Endodermal cell (in vitro differentiated cells): ENCODE results near the gene HIBADH. TPM values are rescaled to one million over a fixed set of nuclear protein-coding genes. Genes with fewer than 3 reads are reported as not detected.
A peak's percentile ranks its signal among the peaks of the same experiment; 100 is the strongest.
"Not testable (repeated sequence)": the region's sequence is repeated elsewhere in the genome, so short reads cannot be mapped to it uniquely, and the experiment has no call there.

Experiments
- DNase-seq: peaks from one replicate; pipeline ENCODE4 v3.0.0-alpha.2; 2017
- H3K27ac ChIP-seq: 2 replicates; pipeline ENCODE4 v1.5.1; 2013; ENCODE audit warnings: mild to moderate bottlenecking, low read depth, low read length, moderate library complexity
- H3K27me3 ChIP-seq: 2 replicates; pipeline ENCODE4 v1.6.1; 2013; ENCODE audit warnings: mild to moderate bottlenecking, low read length, moderate library complexity; ENCODE audit not compliant: insufficient read depth, control insufficient read depth, poor library complexity, severe bottlenecking
- H3K36me3 ChIP-seq: 2 replicates; pipeline ENCODE4 v1.7.0; 2013; ENCODE audit warnings: mild to moderate bottlenecking, low read length, moderate library complexity; ENCODE audit not compliant: control insufficient read depth, insufficient read depth
- H3K4me1 ChIP-seq: one replicate; pipeline ENCODE4 v1.7.0; 2013; ENCODE audit warnings: low read length; ENCODE audit not compliant: control insufficient read depth, insufficient read depth
- H3K4me3 ChIP-seq: 2 replicates; pipeline ENCODE4 v1.5.1; 2013; ENCODE audit warnings: mild to moderate bottlenecking, low read length, moderate library complexity
- H3K9ac ChIP-seq: 2 replicates; pipeline ENCODE4 v1.6.1; 2013; ENCODE audit warnings: mild to moderate bottlenecking, low read length, moderate library complexity; ENCODE audit not compliant: poor library complexity, severe bottlenecking; ENCODE audit errors: extremely low read depth
- H3K9me3 ChIP-seq: 2 replicates; pipeline ENCODE4 v1.6.1; 2013; ENCODE audit warnings: mild to moderate bottlenecking, low read length, moderate library complexity; ENCODE audit not compliant: control insufficient read depth
- H3K27ac Mint-ChIP-seq: 2 replicates; pipeline ENCODE4 v1.8.0; 2020; ENCODE audit warnings: mixed read lengths
- H3K27me3 Mint-ChIP-seq: 2 replicates; pipeline ENCODE4 v1.8.0; 2021; ENCODE audit warnings: mild to moderate bottlenecking, mixed read lengths; ENCODE audit not compliant: insufficient read depth
- H3K36me3 Mint-ChIP-seq: 2 replicates; pipeline ENCODE4 v1.8.0; 2020; ENCODE audit warnings: low read depth, mixed read lengths
- H3K4me1 Mint-ChIP-seq: 2 replicates; pipeline ENCODE4 v1.8.0; 2020; ENCODE audit warnings: mixed read lengths
- H3K4me3 Mint-ChIP-seq: 2 replicates; pipeline ENCODE4 v1.8.0; 2020; ENCODE audit warnings: mild to moderate bottlenecking, moderate library complexity, mixed read lengths
- H3K9me3 Mint-ChIP-seq: 2 replicates; pipeline ENCODE4 v1.8.0; 2020; ENCODE audit warnings: mild to moderate bottlenecking, mixed read lengths
- WGBS, 2 experiments: methylation state at CpG; one replicate each; pipeline versions ENCODE4 v1.1.5 to v1.1.7; 2013; ENCODE audit warnings: missing lambda C conversion rate in 2 of 2, mixed read lengths in 1 of 2; ENCODE audit not compliant: insufficient coverage in 1 of 2, insufficient read length in 1 of 2; 5-methylcytosine and 5-hydroxymethylcytosine counted together
- total RNA-seq, 2 donors: library from RNA; stranded (reverse); fragmentation: NEBNext Ultra II Directional in 1 of 2; extraction: Animal tissue kit (Norgen Biotek cat#: 25700) in 1 of 2; gene quantifications; 2 replicates in 1 of 2; 3 replicates in 1 of 2; pipeline ENCODE4 v1.2.1, GENCODE V29; 2021
- TF ChIP-seq, protein P1 (sequence below): fragments of 200-600 bp; sonication (generic); conservative IDR thresholded peaks from 2 replicates; pipeline ENCODE4 v1.5.0; 2021; ENCODE audit warnings: antibody characterized with exemption, mild to moderate bottlenecking

The HIBADH gene
- total RNA-seq, 2 donors from 2014 or later: 48.3 to 78.1 TPM

GRCh38 chr7:27510541-27510940 is 152.1 kb downstream of the HIBADH start:
- WGBS, 2 experiments: 57 to 80% methylated on average over 2 of the region's 2 CpGs
- H3K36me3 Mint-ChIP-seq: peaks cover 11% of the 10 kb centered on the region
- DNase-seq: no peak
- H3K4me1 Mint-ChIP-seq: peaks cover 21% of the 10 kb centered on the region
- Histone ChIP-seq H3K27me3 (no peaks in the 10 kb centered on the region), H3K4me3 (no peak overlapping the region), H3K27ac (no peak overlapping the region), H3K36me3 (no peaks in the 10 kb centered on the region), H3K9ac (no peak overlapping the region), H3K4me1 (peaks cover 5% of the 10 kb centered on the region), H3K9me3 (no peaks in the 10 kb centered on the region)
- H3K27me3 Mint-ChIP-seq: no peaks in the 10 kb centered on the region
- no peak overlapping the region for H3K4me3 Mint-ChIP-seq
- peaks cover 19% of the 10 kb centered on the region for H3K9me3 Mint-ChIP-seq
- no peak overlapping the region for H3K27ac Mint-ChIP-seq
- TF ChIP-seq, protein P1, sequence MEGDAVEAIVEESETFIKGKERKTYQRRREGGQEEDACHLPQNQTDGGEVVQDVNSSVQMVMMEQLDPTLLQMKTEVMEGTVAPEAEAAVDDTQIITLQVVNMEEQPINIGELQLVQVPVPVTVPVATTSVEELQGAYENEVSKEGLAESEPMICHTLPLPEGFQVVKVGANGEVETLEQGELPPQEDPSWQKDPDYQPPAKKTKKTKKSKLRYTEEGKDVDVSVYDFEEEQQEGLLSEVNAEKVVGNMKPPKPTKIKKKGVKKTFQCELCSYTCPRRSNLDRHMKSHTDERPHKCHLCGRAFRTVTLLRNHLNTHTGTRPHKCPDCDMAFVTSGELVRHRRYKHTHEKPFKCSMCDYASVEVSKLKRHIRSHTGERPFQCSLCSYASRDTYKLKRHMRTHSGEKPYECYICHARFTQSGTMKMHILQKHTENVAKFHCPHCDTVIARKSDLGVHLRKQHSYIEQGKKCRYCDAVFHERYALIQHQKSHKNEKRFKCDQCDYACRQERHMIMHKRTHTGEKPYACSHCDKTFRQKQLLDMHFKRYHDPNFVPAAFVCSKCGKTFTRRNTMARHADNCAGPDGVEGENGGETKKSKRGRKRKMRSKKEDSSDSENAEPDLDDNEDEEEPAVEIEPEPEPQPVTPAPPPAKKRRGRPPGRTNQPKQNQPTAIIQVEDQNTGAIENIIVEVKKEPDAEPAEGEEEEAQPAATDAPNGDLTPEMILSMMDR: no peak

GRCh38 chr7:27501879-27502278 is 160.8 kb downstream of the HIBADH start:
- H3K4me3 Mint-ChIP-seq, H3K4me3 ChIP-seq, H3K27me3 ChIP-seq, H3K4me1 Mint-ChIP-seq, H3K4me1 ChIP-seq, DNase-seq, H3K27ac ChIP-seq, H3K36me3 ChIP-seq, H3K27me3 Mint-ChIP-seq, H3K27ac Mint-ChIP-seq, H3K36me3 Mint-ChIP-seq, H3K9me3 ChIP-seq, H3K9ac ChIP-seq: not testable (repeated sequence)
- 80 to 97% methylated on average over 1 to 2 of the region's 2 CpGs for WGBS, 2 experiments
- peaks cover 18% of the 10 kb centered on the region for H3K9me3 Mint-ChIP-seq

DNA sequence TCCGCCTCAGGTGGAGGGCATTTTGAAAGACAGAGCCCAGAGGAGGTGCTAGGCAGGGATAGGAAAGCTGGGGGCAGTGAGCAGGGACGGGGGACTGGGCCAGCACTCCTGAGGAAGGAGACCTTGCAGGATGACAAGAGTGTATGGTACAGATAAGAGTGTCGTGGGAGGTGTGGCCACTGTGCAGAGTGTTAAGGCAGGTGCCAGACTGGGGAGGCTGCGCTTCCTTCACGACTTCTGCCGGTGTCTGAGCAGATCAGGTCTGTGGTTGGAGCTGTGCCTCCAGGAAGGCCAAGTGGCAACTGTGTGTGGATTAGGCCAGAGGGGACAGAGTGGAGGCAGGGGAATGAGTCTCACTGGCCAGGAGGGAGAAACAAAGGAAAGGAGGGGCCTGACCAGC is 161.7 kb downstream of the HIBADH start:
- WGBS, 2 experiments: 89 to 92% methylated on average over 5 to 6 of the region's 6 CpGs
- peaks cover 11% of the 10 kb centered on the region for H3K9me3 Mint-ChIP-seq
- TF ChIP-seq, protein P1: no peak
- H3K36me3 Mint-ChIP-seq: peaks cover 2% of the 10 kb centered on the region
- no peak overlapping the region for H3K9ac ChIP-seq
- H3K4me1 Mint-ChIP-seq: peaks cover 3% of the 10 kb centered on the region
- H3K36me3 ChIP-seq: no peaks in the 10 kb centered on the region
- peak overlapping the region; percentile 13 for H3K27ac Mint-ChIP-seq
- H3K4me3 Mint-ChIP-seq: no peak overlapping the region
- no peak overlapping the region for H3K27ac ChIP-seq
- H3K27me3 ChIP-seq: no peaks in the 10 kb centered on the region
- peaks cover 5% of the 10 kb centered on the region for H3K9me3 ChIP-seq
- no peak overlapping the region for H3K4me3 ChIP-seq
- peaks cover 1% of the 10 kb centered on the region for H3K27me3 Mint-ChIP-seq
- H3K4me1 ChIP-seq: no peaks in the 10 kb centered on the region
- DNase-seq: no peak

DNA sequence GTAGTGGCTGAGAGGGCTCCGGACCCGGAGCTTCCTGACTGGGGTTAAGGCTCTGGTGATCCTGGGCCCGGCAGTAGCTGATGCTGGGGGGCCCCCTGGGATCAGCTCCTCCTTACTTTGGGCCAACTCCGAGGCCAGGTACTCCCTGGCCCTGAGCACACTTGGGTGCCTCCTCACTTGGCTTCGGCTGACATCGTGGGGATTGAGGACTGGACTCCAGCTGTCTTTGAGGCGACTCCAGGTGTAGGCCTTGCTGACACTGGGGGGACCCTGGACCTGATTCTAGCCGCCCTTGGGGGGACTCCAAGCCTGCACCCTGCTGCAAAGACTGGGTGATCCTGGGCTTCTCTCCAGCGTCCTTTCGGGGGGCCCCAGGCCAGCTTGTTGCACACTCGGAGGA is 170.5 kb downstream of the HIBADH start:
- peaks cover 8% of the 10 kb centered on the region for H3K9me3 Mint-ChIP-seq
- H3K27ac Mint-ChIP-seq: no peak overlapping the region
- H3K4me3 ChIP-seq: no peak overlapping the region
- no peaks in the 10 kb centered on the region for H3K4me1 ChIP-seq
- peaks cover 4% of the 10 kb centered on the region for H3K9me3 ChIP-seq
- no peaks in the 10 kb centered on the region for H3K36me3 ChIP-seq
- no peaks in the 10 kb centered on the region for H3K4me1 Mint-ChIP-seq
- H3K9ac ChIP-seq: no peak overlapping the region
- WGBS, 2 experiments: 89 to 93% methylated on average over 5 to 11 of the region's 11 CpGs
- no peak overlapping the region for H3K4me3 Mint-ChIP-seq
- DNase-seq: no peak
- TF ChIP-seq, protein P1: no peak
- H3K27me3 Mint-ChIP-seq: peaks cover 18% of the 10 kb centered on the region
- H3K27ac ChIP-seq: no peak overlapping the region
- no peaks in the 10 kb centered on the region for H3K36me3 Mint-ChIP-seq
- no peaks in the 10 kb centered on the region for H3K27me3 ChIP-seq
